ENCODE results near the gene NCBP2L.

Gene NCBP2L

DNA sequence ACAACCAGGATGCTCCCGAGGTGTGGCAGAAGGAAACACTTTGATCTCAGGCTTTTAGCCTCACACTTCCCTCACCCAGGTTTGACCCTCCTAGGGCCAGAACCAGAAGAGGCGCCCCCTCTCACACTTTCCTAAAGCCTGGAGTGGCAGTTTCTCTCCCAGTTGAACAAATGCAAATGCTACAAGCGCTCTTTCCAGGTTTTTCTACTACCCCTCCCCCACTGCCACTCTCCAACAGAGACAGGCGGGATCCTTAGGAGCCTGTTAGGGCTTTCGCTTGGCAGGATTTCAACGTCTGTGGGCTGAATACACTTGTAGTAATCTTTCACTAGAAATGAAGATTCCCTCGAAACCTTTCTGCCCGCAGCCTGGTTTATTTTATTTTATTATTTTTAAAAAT, 4.3 kb upstream of the NCBP2L start:
- no peak for DNase-seq (ENCODE audit: low read depth in 2 of 2)
- no peak overlapping the region for H3K4me3 ChIP-seq (replicated peaks in 1 of 2; ENCODE audit: low read depth in 2 of 2, low read length in 2 of 2)
- TF ChIP-seq, protein P1, sequence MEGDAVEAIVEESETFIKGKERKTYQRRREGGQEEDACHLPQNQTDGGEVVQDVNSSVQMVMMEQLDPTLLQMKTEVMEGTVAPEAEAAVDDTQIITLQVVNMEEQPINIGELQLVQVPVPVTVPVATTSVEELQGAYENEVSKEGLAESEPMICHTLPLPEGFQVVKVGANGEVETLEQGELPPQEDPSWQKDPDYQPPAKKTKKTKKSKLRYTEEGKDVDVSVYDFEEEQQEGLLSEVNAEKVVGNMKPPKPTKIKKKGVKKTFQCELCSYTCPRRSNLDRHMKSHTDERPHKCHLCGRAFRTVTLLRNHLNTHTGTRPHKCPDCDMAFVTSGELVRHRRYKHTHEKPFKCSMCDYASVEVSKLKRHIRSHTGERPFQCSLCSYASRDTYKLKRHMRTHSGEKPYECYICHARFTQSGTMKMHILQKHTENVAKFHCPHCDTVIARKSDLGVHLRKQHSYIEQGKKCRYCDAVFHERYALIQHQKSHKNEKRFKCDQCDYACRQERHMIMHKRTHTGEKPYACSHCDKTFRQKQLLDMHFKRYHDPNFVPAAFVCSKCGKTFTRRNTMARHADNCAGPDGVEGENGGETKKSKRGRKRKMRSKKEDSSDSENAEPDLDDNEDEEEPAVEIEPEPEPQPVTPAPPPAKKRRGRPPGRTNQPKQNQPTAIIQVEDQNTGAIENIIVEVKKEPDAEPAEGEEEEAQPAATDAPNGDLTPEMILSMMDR (IDR thresholded peaks at IDR 0.05; ENCODE audit: low read depth, low read length), result no peak

DNA sequence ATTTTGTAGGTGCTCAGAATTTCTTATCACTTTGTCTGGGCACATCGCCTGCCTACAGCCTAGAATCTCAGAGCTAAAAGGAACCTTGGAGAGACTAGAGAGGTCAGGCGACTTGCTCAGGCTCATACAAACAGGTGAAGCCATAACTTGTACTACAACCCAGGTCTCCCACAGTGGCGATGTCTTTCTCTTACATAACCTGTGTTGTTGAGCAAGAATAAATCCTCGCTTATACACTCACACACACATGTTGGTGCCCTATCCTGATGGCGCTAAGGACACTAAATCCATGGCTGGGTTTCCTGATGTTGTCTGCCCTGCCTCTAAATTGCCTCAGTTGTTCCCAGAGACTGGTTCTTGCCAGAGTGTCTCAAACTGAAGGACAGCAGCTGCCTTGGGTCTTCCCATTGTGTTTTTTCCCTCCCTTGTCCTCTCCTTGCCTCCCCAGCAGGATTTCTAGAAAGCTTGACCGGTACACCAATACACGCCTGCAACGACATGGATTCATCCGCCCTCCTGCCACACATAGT, 3.6 kb upstream of the NCBP2L start:
- DNase-seq (ENCODE audit: low read depth in 2 of 2), result no peak
- TF ChIP-seq, protein P1 (IDR thresholded peaks at IDR 0.05; ENCODE audit: low read depth, low read length), result no peak
- no peak overlapping the region for H3K4me3 ChIP-seq (replicated peaks in 1 of 2; ENCODE audit: low read depth in 2 of 2, low read length in 2 of 2)

DNA sequence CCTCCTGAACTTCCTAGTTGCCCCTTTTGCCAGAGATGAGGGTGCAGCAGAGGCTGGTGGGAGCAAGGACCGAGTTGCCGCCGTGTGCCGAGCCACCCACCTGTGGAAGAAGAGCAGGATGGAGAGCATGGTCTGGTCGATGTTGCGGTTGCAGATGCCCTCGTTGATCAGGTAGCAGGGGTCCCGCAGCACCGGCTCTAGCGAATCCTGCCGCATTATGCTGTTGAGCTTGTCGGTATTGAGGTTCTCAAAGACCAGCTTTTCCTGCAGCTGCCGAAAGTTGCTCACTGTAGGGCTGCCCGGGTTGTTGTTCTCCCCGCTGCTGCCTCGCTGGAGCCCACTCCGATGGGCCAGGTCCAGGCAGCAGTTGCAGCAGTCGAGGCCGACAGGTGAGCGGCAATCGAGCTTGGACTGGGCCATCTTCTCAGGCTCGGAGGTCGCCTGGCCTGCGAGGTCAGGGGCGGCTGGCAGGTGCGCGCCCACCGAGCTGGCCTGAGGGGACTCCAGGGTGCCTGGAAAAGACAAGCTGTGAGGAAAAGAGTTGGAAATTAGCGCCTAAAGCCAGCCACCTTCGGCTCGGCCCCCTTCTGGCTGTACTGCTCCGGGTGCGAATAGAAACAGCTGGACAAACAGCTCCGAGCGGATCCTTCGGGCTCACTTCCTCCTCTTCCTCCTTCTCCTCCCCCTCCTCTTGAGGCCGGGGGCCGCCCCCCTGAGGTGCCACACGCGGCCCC, 2.4 kb upstream of the NCBP2L start:
- no peak for DNase-seq (ENCODE audit: low read depth in 2 of 2)
- TF ChIP-seq, protein P1 (IDR thresholded peaks at IDR 0.05; ENCODE audit: low read depth, low read length), result no peak
- H3K4me3 ChIP-seq (replicated peaks in 1 of 2; ENCODE audit: low read depth in 2 of 2, low read length in 2 of 2), result peak overlapping the region; percentile 53 to 56

DNA sequence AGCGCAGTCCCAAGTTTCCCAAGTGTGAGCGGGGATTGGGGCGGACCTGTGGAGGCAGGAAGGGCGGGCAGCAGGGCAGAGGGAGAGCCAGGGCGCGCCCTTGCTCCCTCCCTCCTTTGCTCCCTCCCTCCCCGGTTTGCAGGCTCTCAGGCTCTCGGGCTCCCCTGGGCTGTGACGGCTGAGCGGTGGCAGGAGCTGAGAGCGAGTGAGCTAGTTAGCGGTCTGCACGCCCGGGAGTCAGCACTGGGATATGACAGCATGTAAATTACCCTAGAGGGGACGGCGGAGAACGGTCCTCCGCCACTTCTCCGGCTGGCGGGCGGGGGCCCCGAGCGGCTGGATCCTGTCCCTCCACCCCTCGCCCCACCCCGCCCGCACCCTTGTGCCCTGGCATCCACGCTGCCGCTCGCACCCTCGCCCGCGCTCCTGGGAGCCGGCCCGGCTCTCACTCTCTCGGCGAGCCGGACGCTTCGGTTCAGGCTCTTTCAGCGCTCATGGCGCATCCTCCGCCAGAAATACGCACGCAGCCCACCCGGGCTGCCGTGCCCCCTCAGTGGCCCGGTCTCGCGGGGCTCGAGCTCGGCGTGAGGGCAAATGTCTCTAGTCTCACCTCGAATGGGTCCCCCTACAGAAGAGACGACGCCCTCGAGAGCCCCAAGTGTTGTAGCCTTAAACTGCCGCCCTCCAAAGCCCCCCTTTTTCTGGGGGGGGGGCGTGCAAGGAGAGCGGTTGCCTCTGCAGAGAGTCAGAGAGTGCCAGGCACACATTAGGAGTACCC, 1.6 kb upstream of the NCBP2L start, which contains the start of gene TSC22D3:
TSC22D3 (minus strand) TSS at position 54 of the 778 bp plus-strand sequence. CDS start 368 bp downstream, outside the sequence.
- H3K4me3 ChIP-seq (replicated peaks in 1 of 2; ENCODE audit: low read depth in 2 of 2, low read length in 2 of 2), result peak within 1 kb of the TSS; percentile 53 to 56
- peak; percentile 73 to 81 for DNase-seq (ENCODE audit: low read depth in 2 of 2)
- TF ChIP-seq, protein P1 (IDR thresholded peaks at IDR 0.05; ENCODE audit: low read depth, low read length), result peak; percentile 9

DNA sequence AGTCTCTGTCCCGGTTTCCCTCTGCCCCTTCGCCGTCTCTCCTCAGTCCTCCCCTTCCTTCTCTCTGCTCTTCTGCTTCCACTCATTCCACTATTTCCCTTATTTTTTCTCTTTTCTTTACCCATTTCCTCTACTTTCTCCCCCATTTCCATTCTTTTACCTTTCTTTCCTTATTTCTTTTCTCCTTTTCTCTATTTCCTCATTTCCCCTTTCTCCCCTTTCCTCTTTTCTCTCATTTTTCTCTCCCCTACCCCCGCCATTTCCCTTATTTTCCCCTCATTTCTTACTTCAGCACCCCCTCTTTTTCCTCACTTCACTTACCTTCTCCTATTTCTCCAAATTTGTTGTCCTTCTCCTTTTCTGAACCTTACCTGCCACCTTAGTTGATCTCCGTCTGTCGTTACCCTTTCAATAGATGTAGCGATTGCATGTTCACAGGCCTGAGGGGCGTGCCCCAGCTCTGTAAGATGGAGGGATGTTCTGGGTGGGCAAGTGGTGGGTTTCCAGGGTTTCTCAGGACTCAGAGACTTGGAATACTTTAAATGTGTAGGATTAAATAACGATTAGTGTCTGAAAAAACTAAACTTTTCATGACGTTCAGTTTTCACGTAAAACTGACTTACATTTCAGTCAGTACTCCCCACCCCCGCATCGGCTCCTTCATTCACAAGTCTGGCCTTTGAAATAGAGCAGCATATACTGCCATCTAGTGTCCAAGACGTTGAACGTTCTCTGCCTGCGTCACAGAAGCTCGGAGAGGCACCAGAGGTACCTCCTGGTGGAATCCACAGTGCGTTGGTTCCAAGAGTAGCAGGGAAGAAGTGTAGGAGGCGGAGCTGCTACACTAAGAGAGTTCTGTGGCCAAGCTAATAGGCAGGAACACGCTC, 641 bp upstream of the NCBP2L start:
- peak overlapping the region; percentile 53 to 56 for H3K4me3 ChIP-seq (replicated peaks in 1 of 2; ENCODE audit: low read depth in 2 of 2, low read length in 2 of 2)
- TF ChIP-seq, protein P1 (IDR thresholded peaks at IDR 0.05; ENCODE audit: low read depth, low read length), result peak; percentile 55
- DNase-seq (ENCODE audit: low read depth in 2 of 2), result peak; percentile 93 to 94

DNA sequence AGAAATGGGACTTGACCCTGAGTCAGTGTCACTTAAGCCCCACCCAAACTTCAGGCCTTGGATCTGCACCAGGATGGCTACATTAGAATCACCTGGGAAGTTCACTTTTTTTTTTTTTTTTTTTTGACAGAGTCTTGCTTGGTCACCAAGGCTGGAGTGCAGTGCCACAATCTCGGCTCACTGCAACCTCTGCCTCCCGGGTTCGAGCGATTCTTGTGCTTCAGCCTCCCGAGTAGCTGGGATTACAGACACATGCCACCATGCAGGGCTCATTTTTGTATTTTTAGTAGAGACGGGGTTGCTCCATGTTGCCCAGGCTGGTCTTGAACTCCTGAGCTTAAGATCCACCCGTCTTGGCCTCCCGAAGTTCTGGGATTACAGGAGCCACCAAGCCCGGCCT, 3.0 kb downstream of the NCBP2L start:
- TF ChIP-seq, protein P1 (IDR thresholded peaks at IDR 0.05; ENCODE audit: low read depth, low read length), result no peak
- DNase-seq (ENCODE audit: low read depth in 2 of 2), result no peak
- no peak overlapping the region for H3K4me3 ChIP-seq (replicated peaks in 1 of 2; ENCODE audit: low read depth in 2 of 2, low read length in 2 of 2)
